Naive thymus-derived CD4-positive, alpha-beta T cell (primary cell): ENCODE measurements around the gene IFT74. TPM values are rescaled to one million over a fixed set of nuclear protein-coding genes. Genes with fewer than 3 reads are reported as not detected.

Experiments
- ATAC-seq: fragments of 150-1000 bp; cut with Tn5 transposase; 2 replicates; pipeline ENCODE4 v1.10.0; 2021; ENCODE audit warnings: mild to moderate bottlenecking, moderate library complexity
- CTCF ChIA-PET: fragments of 350-600 bp; sonication (Branson Sonifier 250); formaldehyde crosslinking; loops from one replicate; lab custom pipeline; 2021; ENCODE audit warnings: antibody characterized with exemption; lab: Charles Lee
- POLR2A ChIA-PET: fragments of 350-600 bp; sonication (Branson Sonifier 250); formaldehyde crosslinking; loops from one replicate; lab custom pipeline; 2021; ENCODE audit warnings: antibody characterized with exemption, inconsistent platforms; lab: Charles Lee
- DNase-seq, 9 donors: peaks; one replicate each; pipeline versions ENCODE4 v3.0.0 to v3.0.0-alpha.2; 2020 to 2022; ENCODE audit warnings: mixed read lengths in 1 of 9
- H3K27ac ChIP-seq: one replicate; pipeline ENCODE4 v1.7.0; 2013; ENCODE audit warnings: mild to moderate bottlenecking, low read depth, low read length, moderate library complexity
- H3K27me3 ChIP-seq, 2 donors: one replicate each; pipeline ENCODE4 v1.7.0; 2013; ENCODE audit warnings: low read length in 2 of 2, mild to moderate bottlenecking in 2 of 2, moderate library complexity in 2 of 2; ENCODE audit not compliant: control insufficient read depth in 2 of 2, insufficient read depth in 2 of 2
- H3K36me3 ChIP-seq, 3 experiments: 1 replicate in 2 of 3; 2 replicates in 1 of 3; pipeline ENCODE4 v1.7.0; 2013; ENCODE audit warnings: low read length in 3 of 3, mild to moderate bottlenecking in 3 of 3, moderate library complexity in 1 of 3; ENCODE audit not compliant: insufficient read depth in 3 of 3, control insufficient read depth in 2 of 3
- H3K4me1 ChIP-seq, 2 donors: one replicate each; pipeline ENCODE4 v1.7.0; 2013; ENCODE audit warnings: low read length in 2 of 2, mild to moderate bottlenecking in 2 of 2, moderate library complexity in 1 of 2; ENCODE audit not compliant: control insufficient read depth in 2 of 2, insufficient read depth in 2 of 2
- H3K4me3 ChIP-seq: 2 replicates; pipeline ENCODE4 v1.7.0; 2013; ENCODE audit warnings: mild to moderate bottlenecking, low read length
- H3K9me3 ChIP-seq, 3 experiments: 1 replicate in 2 of 3; 2 replicates in 1 of 3; pipeline ENCODE4 v1.7.0; 2013; ENCODE audit warnings: low read length in 3 of 3; ENCODE audit not compliant: control insufficient read depth in 2 of 3
- H3K27ac Mint-ChIP-seq, 9 donors: one replicate each; pipeline ENCODE4 v1.8.0; 2020 to 2022; ENCODE audit warnings: mixed read lengths in 9 of 9, mild to moderate bottlenecking in 8 of 9, moderate library complexity in 5 of 9, inconsistent platforms in 2 of 9
- H3K27me3 Mint-ChIP-seq, 5 donors: one replicate each; pipeline ENCODE4 v1.8.0; 2021 to 2022; ENCODE audit warnings: mixed read lengths in 5 of 5, mild to moderate bottlenecking in 1 of 5
- H3K36me3 Mint-ChIP-seq, 5 donors: one replicate each; pipeline ENCODE4 v1.8.0; 2020 to 2022; ENCODE audit warnings: mixed read lengths in 5 of 5, mild to moderate bottlenecking in 3 of 5, inconsistent platforms in 1 of 5
- H3K4me1 Mint-ChIP-seq, 7 donors: one replicate each; pipeline ENCODE4 v1.8.0; 2020 to 2022; ENCODE audit warnings: mixed read lengths in 7 of 7, mild to moderate bottlenecking in 3 of 7, inconsistent platforms in 1 of 7
- H3K4me3 Mint-ChIP-seq, 10 donors: one replicate each; pipeline ENCODE4 v1.8.0; 2020 to 2022; ENCODE audit warnings: mild to moderate bottlenecking in 10 of 10, mixed read lengths in 10 of 10, moderate library complexity in 6 of 10, inconsistent platforms in 2 of 10
- H3K9me3 Mint-ChIP-seq, 11 donors: one replicate each; pipeline ENCODE4 v1.8.0; 2020 to 2022; ENCODE audit warnings: mixed read lengths in 11 of 11, mild to moderate bottlenecking in 4 of 11, inconsistent platforms in 1 of 11, moderate library complexity in 1 of 11
- intact Hi-C, 2 donors: fragments of 100-400 bp; cut with micrococcal nuclease; formaldehyde crosslinking; loops; one replicate each; pipeline ENCODE4 v1.15.1; 2023
- polyA plus RNA-seq, 2 donors: library from polyadenylated mRNA; unstranded; fragments of 300-500 nt; fragmentation: Illumina TruSeq; gene quantifications; one replicate each; pipeline ENCODE4 v1.2.3, GENCODE V29; 2021
- total RNA-seq, 6 experiments: library from RNA in 5 of 6; stranded (reverse) in 5 of 6; gene quantifications; 1 replicate in 5 of 6; 2 replicates in 1 of 6; pipeline ENCODE4 v1.2.3 and lab custom pipeline; 2021 to 2026

IFT74 gene
- total and polyA plus RNA-seq, 7 experiments from 2014 or later: 8.0 to 12.4 (median 9.7) TPM

DNA sequence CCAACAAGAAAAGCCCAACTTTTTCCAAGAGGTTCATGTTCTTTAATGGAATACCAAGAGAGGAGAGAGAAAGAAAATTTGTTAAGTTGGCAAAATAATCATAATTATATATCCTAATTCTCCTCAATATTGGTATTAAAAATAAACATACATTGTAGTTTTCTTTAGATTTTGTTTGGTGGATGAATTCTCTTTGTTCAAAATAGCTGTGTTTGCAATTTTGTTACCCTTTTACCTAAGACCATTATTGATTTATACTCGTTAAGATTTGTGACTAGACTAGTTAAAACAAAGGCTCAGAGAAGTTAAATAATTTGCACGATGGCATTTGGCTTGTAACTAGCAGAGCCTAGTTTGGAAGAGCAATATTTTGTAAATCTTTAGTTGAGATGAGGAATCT lies 39.6 kb downstream of the IFT74 start:
- H3K4me3 Mint-ChIP-seq: no peak overlapping the region
- Histone ChIP-seq H3K4me1 (no peaks in the 10 kb centered on the region), H3K9me3 (no peaks in the 10 kb centered on the region), H3K27me3 (no peaks in the 10 kb centered on the region), H3K36me3 (peaks cover 0 to 5% (median 0%) of the 10 kb centered on the region in 3 experiments), H3K27ac (no peak overlapping the region), H3K4me3 (no peak overlapping the region)
- peaks cover 0 to 11% (median 6%) of the 10 kb centered on the region in 5 donors for H3K36me3 Mint-ChIP-seq
- ChIA-PET POLR2A (no interaction called here), CTCF (no interaction called here)
- no peaks in the 10 kb centered on the region for H3K27me3 Mint-ChIP-seq
- H3K27ac Mint-ChIP-seq: peak overlapping the region in 1 of 9 donors; percentile 28
- ATAC-seq (no peak), DNase-seq (no peak)
- intact Hi-C loops: no loop called here
- no peaks in the 10 kb centered on the region for H3K4me1 Mint-ChIP-seq
- no peaks in the 10 kb centered on the region for H3K9me3 Mint-ChIP-seq

DNA sequence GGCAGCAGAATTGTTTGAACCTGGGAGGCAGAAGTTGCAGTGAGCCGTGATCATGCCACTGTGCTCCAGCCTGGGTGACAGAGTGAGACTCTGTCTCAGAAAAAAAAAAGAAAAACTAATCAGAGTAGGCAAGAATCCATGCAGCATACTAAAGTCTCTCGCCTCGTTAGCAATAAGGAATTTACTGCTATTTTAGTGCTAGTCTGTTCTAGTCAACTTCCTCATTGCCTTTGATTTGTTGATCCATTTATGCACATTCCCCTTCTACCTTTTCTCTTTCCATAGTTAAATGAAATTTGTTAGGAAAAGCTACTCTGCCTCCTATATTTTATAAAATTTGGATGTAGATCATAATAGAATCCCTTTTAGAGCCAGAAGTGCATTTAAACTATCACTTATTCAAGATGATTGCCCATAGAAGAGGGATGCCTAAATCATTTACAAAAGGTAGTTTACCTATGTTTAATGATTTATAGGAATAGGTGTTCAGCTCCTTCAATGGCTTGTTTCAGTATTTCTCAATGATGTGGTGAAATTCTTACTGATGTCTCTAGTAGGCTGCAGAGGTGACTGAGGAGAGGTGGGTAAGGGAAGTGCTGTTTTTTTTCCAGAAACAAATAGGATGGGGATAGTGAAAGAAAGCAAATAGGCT lies 47.3 kb downstream of the IFT74 start:
- H3K9me3 ChIP-seq: no peaks in the 10 kb centered on the region
- no peaks in the 10 kb centered on the region for H3K27me3 ChIP-seq
- peaks cover 0 to 24% (median 16%) of the 10 kb centered on the region in 5 donors for H3K36me3 Mint-ChIP-seq
- H3K4me1 Mint-ChIP-seq: peaks cover 0 to 1% (median 0%) of the 10 kb centered on the region in 7 donors
- no peaks in the 10 kb centered on the region for H3K4me1 ChIP-seq
- H3K27ac ChIP-seq: no peak overlapping the region
- H3K9me3 Mint-ChIP-seq: no peaks in the 10 kb centered on the region
- H3K4me3 ChIP-seq: no peak overlapping the region
- ChIA-PET POLR2A (no interaction called here), CTCF (interaction anchor here (0.6 kb wide), 1 partner anchor 100 kb away, joined by 4 read pairs; no protein-coding TSS in a partner anchor)
- no peak for ATAC-seq
- DNase-seq: no peak
- no peaks in the 10 kb centered on the region for H3K36me3 ChIP-seq
- no peaks in the 10 kb centered on the region for H3K27me3 Mint-ChIP-seq
- no peak overlapping the region for H3K27ac Mint-ChIP-seq
- no peak overlapping the region for H3K4me3 Mint-ChIP-seq
- intact Hi-C loops: no loop called here

DNA sequence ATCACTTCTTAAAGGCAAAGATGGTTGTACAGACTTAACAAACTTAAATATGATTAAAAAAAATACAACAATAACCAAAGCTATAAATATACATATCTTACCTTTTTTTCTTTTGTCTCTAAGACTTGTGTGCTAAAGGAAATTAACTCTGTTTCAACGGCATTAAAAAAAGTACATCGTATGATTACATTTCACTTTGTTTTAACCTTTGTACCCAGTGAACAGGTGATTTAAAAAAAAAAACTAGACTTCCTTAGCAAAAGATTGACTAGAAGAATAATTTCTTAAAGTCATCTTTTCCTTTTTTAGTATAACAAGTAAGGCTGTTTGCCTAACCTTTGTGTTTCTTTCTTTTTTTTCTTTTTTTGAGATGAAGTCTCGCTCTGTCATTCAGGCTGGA lies 49.3 kb downstream of the IFT74 start, which contains the start of gene LRRC19:
TSS of gene LRRC19 (minus strand) at position 182 of the 400 bp plus-strand sequence. CDS start 5,978 bp downstream, outside the sequence.
- ATAC-seq: no peak
- no peaks in the 10 kb centered on the region for H3K9me3 Mint-ChIP-seq
- H3K4me3 ChIP-seq: no peak within 1 kb of the TSS
- no peaks in the 10 kb centered on the region for H3K27me3 ChIP-seq
- H3K4me1 ChIP-seq: no peaks in the 10 kb centered on the region
- POLR2A ChIA-PET: no interaction called here
- H3K36me3 Mint-ChIP-seq: peaks cover 0 to 23% (median 11%) of the 10 kb centered on the region in 5 donors
- CTCF ChIA-PET: no interaction called here
- H3K4me1 Mint-ChIP-seq: peaks cover 0 to 1% (median 0%) of the 10 kb centered on the region in 7 donors
- intact Hi-C loops: no loop called here
- H3K27ac ChIP-seq: no peak within 1 kb of the TSS
- no peak for DNase-seq
- no peaks in the 10 kb centered on the region for H3K36me3 ChIP-seq
- no peak within 1 kb of the TSS for H3K4me3 Mint-ChIP-seq
- H3K27me3 Mint-ChIP-seq: no peaks in the 10 kb centered on the region
- no peaks in the 10 kb centered on the region for H3K9me3 ChIP-seq
- peak within 1 kb of the TSS in 2 of 9 donors; percentile 43 to 59 for H3K27ac Mint-ChIP-seq

DNA sequence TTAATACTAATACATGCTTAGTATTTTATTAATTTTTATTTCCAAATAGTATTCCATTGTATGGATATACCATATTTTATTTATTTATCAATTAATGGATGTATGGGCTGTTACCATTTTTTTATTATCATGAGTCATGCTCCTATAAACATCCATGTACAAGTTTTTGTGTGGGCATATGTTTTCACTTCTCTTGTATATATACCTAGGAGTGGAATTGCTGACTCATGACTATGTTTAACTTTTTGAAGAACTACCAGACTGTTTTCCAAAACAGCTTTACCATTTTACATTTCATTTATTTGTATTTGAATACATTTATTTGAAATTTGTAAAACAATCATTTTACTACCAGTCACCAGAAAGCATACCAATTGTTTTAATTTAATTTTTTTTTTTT lies 63.4 kb downstream of the IFT74 start:
- intact Hi-C loops: no loop called here
- no peak for ATAC-seq

DNA sequence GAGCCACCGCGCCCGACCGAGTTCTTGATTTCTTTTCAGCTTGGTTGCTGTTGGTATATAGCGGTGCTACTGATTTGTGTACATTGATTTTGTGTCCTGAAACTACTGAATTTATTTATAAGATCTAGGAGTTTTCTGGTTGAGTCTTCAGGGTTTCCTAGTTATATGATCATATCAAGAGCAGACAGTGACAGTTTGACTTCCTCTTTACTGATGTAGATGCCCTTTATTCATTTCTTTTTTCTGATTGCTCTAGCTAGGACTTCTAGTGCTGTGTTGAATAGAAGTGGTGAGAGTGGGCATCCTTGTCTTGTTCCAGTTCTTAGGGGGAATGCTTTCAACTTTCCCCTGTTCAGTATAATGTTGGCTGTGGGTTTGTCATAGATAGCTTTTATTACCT lies 66.7 kb downstream of the IFT74 start:
- DNase-seq (no peak), ATAC-seq (no peak)
- Mint-ChIP-seq H3K27me3 (no peaks in the 10 kb centered on the region), H3K9me3 (peaks cover 0 to 5% (median 0%) of the 10 kb centered on the region in 11 donors), H3K27ac (no peak overlapping the region), H3K36me3 (peaks cover 17 to 55% (median 49%) of the 10 kb centered on the region in 5 donors), H3K4me1 (no peaks in the 10 kb centered on the region), H3K4me3 (no peak overlapping the region)
- Histone ChIP-seq H3K4me1 (no peaks in the 10 kb centered on the region), H3K36me3 (peaks cover 0 to 14% (median 0%) of the 10 kb centered on the region in 3 experiments), H3K4me3 (no peak overlapping the region), H3K27ac (no peak overlapping the region), H3K27me3 (no peaks in the 10 kb centered on the region), H3K9me3 (no peaks in the 10 kb centered on the region)
- ChIA-PET POLR2A (no interaction called here), CTCF (no interaction called here)
- intact Hi-C loops: no loop called here

More for the DNA sequence above, 63.4 kb downstream of the IFT74 start:
- H3K36me3 ChIP-seq: peaks cover 0 to 15% (median 0%) of the 10 kb centered on the region in 3 experiments
- no peaks in the 10 kb centered on the region for H3K27me3 Mint-ChIP-seq
- no peak overlapping the region for H3K4me3 ChIP-seq
- POLR2A ChIA-PET: no interaction called here
- peaks cover 13 to 60% (median 43%) of the 10 kb centered on the region in 5 donors for H3K36me3 Mint-ChIP-seq
- H3K9me3 Mint-ChIP-seq: peaks cover 0 to 5% (median 0%) of the 10 kb centered on the region in 11 donors
- no peak overlapping the region for H3K27ac ChIP-seq
- no peaks in the 10 kb centered on the region for H3K4me1 Mint-ChIP-seq
- CTCF ChIA-PET: interaction anchor here (0.6 kb wide), 1 partner anchor 38 kb away, joined by 3 read pairs; no protein-coding TSS in a partner anchor
- H3K4me1 ChIP-seq: no peaks in the 10 kb centered on the region
- no peaks in the 10 kb centered on the region for H3K9me3 ChIP-seq
- H3K27me3 ChIP-seq: no peaks in the 10 kb centered on the region
- no peak overlapping the region for H3K27ac Mint-ChIP-seq
- DNase-seq: no peak
- no peak overlapping the region for H3K4me3 Mint-ChIP-seq

DNA sequence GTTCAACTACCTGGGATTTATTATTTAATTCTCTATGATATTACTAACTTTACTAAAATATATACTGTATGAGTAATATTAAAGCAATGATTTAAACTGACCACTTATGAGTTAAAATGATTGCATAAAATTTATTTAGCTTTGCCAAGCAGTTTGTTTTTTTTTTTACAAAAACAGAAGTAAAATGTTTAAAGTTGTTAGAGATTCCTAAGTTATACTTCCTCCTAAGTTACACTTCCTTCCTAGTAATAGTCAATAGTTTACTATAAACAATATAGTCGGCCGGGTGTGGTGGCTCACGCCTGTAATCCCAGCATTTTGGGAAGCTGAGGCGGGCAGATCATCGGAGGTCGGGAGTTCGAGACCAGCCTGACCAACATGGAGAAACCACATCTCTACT lies 73.0 kb downstream of the IFT74 start:
- Mint-ChIP-seq H3K9me3 (peaks cover 0 to 3% (median 0%) of the 10 kb centered on the region in 11 donors), H3K4me3 (no peak overlapping the region), H3K27ac (no peak overlapping the region), H3K27me3 (no peaks in the 10 kb centered on the region), H3K36me3 (peaks cover 6 to 23% (median 14%) of the 10 kb centered on the region in 5 donors), H3K4me1 (no peaks in the 10 kb centered on the region)
- Histone ChIP-seq H3K36me3 (peaks cover 0 to 7% (median 0%) of the 10 kb centered on the region in 3 experiments), H3K27me3 (no peaks in the 10 kb centered on the region), H3K4me3 (no peak overlapping the region), H3K27ac (no peak overlapping the region), H3K9me3 (no peaks in the 10 kb centered on the region), H3K4me1 (no peaks in the 10 kb centered on the region)
- CTCF ChIA-PET: no interaction called here
- intact Hi-C loops: no loop called here
- DNase-seq: no peak
- POLR2A ChIA-PET: no interaction called here
- ATAC-seq: no peak
